Measurements from ENCODE around the gene CDKAL1. TPM values are rescaled to one million over a fixed set of nuclear protein-coding genes. Genes with fewer than 3 reads are reported as not detected.

Gene CDKAL1
- 10 to 100 TPM; 15.2 to 17.9 (median 17.1) TPM for total RNA-seq

DNA sequence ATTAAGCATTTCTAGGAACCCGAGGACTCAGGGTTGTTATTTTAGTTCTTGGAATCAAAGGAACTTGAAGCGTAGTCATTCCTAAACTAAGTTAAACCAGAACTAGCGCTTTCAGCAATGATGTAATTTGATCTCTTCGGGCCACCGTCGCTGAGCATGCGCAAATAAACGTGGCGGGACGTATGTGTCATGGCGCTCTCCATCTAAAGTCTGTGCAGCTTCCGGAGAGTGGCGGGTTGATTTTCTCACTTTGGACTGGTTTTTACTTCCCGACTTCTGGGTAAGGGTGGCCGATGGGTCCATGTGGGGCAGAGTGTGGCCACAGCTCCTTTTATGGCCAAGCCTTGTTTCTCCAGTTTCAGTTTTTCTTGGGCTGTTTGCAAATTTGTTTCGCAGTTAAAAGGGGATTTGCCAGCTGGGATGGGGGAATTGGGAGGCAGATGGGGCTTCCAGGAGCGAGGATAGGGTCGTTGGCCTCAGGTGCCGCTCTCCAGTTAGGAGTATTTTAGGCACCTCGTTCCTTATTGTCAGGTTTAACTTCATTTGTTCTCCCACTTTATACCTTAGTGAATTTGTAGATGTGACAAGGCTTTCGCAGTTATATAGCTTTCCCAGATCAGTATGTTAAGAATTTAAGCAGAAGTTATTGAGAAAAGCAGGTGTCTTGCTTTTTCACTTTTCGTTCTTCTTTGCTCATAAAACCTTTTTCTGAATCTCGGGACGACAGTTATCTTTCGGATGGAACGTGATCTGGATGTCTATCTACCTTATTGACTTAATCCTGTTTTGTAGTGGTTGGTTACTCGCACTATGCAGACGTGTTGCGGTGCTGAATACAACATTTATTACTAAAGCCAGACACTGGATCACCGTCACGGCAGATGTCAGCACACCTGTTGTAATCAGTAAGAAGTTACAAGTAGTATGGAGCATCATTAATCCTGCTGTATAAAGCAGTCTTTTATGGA, at the start of gene CDKAL1:
TSS of gene CDKAL1 (plus strand) at position 163 of the 968 bp plus-strand sequence. CDS start 11,894 bp downstream, outside the sequence.
- TF ChIP-seq, protein P1, sequence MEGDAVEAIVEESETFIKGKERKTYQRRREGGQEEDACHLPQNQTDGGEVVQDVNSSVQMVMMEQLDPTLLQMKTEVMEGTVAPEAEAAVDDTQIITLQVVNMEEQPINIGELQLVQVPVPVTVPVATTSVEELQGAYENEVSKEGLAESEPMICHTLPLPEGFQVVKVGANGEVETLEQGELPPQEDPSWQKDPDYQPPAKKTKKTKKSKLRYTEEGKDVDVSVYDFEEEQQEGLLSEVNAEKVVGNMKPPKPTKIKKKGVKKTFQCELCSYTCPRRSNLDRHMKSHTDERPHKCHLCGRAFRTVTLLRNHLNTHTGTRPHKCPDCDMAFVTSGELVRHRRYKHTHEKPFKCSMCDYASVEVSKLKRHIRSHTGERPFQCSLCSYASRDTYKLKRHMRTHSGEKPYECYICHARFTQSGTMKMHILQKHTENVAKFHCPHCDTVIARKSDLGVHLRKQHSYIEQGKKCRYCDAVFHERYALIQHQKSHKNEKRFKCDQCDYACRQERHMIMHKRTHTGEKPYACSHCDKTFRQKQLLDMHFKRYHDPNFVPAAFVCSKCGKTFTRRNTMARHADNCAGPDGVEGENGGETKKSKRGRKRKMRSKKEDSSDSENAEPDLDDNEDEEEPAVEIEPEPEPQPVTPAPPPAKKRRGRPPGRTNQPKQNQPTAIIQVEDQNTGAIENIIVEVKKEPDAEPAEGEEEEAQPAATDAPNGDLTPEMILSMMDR (IDR thresholded peaks at IDR 0.05; ENCODE audit: low read depth), result no peak

DNA sequence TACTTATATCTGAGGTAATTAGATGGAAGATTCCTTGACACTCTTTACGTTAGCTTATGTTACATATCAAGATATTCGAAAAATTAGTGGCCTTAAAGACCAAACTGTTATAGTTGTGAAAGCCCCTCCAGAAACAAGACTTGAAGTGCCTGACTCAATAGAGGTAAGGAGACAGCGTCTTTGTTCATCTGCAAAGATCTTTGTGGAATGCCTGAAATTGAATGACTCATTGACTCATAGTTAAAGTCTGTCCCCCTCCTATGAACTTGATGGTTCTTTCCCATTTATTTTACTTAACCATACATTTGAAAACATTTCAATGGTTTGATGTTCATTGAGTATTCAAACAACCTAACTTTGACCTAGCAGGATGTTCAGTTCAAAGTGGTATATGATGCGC, 47.6 kb upstream of the CDKAL1 start:
- TF ChIP-seq, protein P1 (IDR thresholded peaks at IDR 0.05; ENCODE audit: low read depth), result no peak

DNA sequence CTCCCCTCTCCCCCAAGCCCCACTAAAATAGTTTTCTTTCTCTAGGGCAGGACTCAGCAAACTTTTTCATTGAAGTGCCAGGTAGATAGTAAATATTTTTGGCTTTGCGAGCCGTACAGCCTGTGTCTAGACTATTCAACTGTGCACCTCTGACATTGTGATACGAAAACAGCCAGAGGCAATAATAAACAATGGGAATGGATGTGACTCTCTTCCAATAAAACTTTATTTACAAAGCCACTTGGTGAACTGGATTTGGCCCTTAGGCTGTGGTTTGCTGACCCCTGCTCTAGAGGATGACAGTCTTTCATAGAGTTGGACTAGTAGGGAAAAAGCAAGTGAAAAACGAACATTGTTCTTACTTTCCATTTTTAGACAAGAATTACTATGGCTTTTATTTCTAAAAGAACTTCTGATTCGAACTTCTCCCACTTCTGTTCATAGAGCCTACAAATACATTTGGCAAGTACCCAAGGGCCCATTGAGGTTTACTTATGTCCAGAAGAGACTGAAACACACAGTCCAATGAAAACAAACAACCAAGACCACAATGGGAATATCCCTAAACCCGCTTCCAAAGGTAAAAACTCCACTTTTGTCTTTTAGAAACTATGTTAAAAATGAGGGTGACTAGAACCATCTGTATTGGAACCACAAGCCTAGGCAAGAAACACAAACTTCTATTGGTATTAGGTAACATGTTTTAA, 46.4 kb upstream of the CDKAL1 start:
- TF ChIP-seq, protein P1 (IDR thresholded peaks at IDR 0.05; ENCODE audit: low read depth), result no peak

DNA sequence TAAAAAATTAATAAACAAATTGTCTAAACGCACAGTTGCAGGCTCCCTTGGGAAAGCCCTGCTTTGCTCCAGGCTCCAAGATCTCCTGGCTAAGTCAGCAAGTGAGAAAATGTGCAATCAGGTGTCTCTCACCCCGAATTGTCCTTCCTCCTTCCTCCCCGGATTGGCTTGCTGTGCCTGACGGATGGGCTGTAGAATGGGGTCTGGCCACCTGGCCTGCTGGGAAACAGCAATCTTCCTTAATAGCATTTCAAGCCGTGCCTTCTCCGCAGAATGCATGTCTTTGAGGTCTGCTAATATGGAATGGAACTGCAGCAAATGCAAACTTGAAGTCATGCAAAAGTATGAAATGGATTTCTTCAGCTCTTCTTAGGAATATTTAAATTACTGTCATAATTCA, 43.7 kb upstream of the CDKAL1 start:
- TF ChIP-seq, protein P1 (IDR thresholded peaks at IDR 0.05; ENCODE audit: low read depth), result no peak

DNA sequence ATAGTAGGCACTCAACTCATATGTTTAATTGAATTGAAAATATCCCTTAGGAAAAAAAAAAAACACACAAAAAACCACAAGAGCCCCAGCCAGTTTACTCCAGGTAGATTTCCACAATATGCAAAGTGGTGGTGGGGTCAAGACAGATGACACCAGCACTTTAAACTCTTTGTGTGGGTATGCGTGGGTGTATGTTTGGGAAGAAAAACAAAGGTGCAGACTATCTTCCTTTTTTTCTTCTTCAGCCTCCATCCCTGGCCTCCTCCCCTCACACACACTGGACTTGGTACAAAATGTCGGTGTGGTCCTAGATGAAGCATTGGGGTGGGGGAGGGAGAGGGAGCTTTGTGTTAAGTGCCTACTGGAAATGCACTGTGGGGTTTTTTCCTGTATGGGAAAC, 42.2 kb upstream of the CDKAL1 start:
- TF ChIP-seq, protein P1 (IDR thresholded peaks at IDR 0.05; ENCODE audit: low read depth), result no peak

DNA sequence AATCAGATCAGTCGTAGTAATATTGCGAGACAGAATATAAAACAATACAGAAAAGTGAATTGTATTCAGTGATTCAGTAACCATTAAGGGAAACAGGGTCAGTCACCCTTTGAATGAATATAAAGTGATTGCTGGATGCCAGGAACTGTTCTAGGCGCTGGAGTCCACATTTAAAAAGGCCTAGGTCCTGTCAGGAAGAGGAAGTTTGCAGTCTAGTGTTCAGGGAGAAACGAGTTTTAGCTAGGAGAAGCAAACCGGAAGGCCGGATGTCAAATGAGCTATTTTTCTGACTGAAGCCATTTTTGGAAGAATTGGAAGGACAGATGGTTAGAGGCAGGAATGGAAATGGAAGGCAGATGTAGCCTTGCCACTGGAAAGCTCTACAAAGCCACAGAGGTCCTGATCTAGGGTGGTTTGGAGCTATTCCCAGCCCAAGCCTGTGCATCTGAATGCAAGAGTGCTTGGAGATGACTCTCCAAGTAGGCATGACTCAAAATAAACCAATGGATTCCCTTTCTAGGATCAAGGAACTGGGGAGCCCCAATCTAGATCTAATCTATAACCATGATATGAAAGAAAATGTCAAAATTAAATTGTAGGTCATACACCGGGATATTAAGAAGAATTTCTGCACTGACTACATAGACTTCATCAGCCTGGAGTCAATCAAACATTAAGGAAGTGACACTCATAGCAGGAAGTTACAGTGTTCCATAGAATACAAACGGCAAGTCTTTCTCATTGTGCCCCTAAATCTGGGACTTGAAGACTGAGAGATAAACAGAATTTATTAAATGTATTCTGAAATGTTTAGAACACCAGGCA, 36.8 kb upstream of the CDKAL1 start:
- TF ChIP-seq, protein P1 (IDR thresholded peaks at IDR 0.05; ENCODE audit: low read depth), result no peak
